NOMO-1 treated with dmso at 0.1 percent for 144 hours (cell line): Measurements from ENCODE around the gene TENM3.
"Not testable (repeated sequence)": the region's sequence is repeated elsewhere in the genome, so short reads cannot be mapped to it uniquely, and the experiment has no call there.

Experiments used
- DNase-seq: peaks from one replicate; lab custom pipeline; 2025; ENCODE audit not compliant: unreplicated experiment; lab: John Stamatoyannopoulos, UW

Gene TENM3

DNA sequence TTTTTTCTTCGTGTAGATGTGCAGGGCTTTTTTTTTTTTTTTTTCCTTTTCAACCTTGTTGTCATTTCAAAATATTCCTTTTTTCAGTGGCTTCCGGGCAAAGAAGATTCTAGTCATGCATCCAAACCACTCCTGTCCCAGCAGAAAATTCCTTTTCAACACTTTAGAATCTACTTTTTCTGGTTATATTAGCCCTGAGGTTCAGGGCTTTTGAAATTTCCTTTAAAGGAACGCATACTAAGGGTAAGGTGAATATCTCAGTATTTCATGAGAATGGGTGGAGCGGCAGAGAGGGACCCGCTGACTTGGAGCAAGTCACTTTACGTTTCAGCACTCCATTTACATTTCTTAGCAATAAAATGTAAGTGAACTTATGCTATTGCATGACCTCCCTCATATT, 15.6 kb upstream of the TENM3 start:
- DNase-seq: no peak

DNA sequence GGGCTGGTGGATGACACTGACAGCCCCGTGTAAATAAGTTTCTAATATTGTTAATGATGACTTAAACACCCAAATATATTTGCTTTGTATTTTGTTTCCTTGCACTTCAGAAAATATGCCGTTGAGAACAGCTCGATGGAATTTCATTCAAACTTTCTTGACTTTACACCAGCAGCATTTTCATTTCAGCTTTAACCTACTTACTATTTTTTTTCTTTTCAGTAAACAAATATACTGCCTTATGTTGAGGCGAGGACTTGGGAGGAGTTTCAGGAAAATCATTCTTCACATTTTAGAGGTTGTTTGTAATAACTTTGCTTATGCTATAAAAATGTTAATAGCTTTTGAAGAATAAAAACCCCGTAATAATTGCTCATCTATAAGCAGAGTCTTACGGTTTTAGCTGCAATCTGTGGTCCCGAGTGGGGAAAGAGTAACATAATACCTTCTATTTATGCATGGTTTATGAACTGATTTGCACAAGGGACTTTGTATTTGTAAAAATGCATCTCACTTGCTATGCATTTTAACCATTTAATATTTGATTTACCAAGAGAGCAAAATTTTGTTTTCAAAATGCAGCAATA, 14.1 kb upstream of the TENM3 start:
- DNase-seq: no peak

DNA sequence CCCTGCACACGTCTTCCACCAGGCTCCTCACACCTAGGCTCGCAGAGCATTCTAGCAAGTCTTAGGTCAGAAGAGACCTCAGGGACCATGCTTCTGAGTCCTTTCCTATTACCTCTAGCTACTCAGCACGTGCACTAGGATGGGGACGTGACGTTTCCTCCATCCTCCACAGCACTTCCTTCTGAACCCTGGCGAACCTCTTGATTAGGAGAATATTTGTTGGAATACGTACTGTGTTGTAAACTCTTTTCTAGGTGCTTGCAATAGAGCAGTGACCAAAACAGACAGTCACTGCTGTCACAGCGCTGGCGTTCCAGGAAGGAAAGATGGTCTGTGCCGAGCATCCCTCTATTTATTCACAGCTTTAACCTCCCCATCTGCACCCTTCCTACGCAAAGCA, 12.9 kb upstream of the TENM3 start:
- no peak for DNase-seq

DNA sequence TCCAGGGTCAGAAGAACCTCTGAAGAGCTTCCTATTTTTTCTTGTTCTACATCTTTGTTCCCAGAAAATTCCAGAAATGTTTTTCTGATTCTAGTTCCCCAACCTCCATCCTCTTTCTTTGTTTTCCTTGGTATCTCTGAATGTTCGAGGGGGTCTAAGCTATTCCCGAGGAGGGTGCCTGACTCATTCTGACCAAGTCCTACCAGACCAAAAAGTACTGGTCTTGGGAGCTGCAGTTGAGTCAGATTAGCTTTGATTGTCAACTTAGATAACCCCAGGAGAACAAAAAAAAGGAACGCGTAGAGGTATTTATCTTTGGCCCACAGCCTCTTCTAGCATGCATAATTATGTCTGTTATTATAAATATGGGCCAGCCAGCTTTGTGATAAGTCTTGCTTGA, 12.1 kb upstream of the TENM3 start:
- no peak for DNase-seq

DNA sequence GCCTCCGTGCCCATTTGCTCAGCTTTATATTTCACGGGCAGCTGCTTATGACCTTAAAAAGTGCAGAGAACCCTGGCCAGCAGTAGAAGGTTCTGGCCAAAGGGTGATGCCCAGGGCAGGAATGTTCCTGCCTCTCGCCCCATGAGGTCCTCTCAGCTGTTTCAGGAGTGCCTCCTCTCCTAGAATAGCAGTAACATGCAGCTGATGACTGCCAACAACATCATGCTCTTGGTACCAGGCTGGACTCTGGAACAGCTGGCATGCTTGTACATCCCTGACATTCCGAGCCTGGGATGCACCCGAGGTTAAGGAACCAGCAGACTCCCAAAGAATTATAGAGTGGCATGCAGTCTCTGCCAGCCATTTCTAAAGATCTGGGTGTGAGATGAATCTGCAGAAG, 11.7 kb upstream of the TENM3 start:
- no peak for DNase-seq

DNA sequence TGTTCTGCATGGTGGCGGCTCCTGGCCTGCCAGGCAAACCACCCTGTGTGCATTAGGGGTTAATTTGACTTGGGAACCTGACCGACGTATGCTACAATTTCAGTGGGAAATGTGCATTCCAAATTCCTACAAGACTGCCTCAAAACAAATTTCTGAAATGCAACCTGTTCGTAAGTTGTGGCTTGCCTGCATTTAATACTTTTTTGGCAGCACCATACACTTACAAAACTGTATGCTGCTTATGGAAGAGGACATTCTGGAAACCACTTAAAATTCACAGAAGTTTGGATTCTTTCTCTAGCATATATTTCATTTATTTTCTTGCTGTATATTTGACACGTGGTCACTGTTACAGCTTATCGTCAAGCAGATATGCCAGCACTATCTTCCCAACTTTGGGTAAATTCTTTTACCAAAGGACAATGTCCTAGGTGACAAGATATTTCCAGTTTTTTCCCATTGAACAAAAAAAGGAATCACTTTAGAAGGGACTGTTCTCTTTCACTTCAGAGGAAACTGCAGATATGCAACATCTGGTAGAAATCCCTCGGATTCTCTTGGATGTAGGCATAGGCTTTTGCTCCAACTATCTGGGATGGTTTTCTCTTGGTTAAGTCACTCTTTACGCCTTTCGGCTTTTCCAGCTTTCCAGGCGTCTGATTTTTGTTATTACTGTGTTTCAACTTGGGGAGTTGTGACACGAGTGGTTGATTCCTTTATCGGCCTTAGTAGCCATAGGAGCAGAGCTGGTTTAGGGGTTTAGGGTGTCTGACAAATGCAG, 9.7 kb upstream of the TENM3 start:
- no peak for DNase-seq

DNA sequence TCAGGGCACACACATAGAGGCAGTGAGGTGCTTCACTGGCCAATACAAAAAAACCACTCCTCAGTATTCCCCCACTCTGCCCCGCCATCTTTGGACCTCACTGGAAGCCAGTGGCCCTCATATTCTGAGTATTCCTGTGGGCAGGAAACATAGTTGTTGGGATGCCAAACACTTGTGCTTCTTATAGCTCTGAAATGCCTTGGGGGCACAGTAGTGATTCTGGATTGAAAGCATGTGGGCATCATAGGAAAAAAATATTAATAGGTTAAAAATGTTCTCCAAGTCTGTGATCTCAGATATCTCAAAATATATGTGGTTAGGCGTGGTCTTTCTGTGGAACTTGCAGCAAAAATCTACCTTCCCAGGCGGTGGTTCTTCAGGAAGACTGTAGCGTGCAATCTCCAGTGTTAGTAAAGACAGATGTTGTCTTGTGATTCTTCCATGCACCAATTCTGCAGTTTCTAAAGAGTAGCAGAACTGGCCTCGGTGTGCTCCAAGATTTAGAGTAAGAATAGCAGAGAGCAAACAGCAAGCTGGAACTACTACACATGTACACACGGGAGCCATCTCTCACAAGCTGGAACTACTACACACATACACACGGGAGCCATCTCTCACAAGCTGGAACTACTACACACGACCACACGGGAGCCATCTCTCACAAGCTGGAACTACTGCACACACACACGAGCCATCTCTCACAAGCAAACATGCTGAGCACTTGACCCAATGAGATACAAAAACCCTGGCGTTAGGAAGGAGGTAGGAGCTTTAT, 8.0 kb upstream of the TENM3 start:
- no peak for DNase-seq

DNA sequence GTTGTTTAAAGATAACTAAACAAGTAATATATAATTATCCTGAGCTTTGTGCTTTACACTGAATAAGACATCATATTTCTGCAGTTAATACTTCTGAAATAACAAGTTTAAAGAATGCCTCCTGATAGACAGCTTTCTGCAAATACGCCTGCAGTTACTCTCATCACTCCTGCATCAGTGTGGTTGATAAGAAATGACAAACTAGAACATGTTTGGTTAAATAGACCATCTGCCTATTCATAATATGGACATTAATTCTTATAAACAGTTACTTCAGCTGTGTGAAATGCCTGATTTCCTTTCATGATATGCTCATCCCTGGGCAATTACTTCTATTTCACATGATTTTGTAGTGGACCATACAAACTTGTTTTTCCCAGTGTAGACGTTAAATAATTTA, 7.0 kb upstream of the TENM3 start:
- DNase-seq: no peak

DNA sequence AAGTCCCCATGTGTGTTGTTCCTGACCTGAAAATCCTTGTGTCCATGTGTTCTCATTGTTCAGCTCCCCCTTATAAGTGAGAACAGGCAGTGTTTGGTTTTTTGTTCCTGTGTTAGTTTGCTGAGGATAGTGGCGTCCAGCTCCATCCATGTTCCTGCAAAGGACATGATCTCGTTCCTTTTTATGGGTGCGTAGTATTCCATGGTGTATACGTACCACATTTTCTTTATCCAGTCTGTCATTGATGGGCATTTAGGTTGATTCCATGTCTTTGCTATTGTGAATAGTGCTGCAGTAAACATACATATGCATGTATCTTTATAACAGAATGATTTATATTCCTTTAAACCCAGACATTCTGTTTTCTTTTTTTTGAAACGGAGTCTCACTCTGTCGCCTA, 6.2 kb upstream of the TENM3 start:
- DNase-seq: not testable (repeated sequence)

DNA sequence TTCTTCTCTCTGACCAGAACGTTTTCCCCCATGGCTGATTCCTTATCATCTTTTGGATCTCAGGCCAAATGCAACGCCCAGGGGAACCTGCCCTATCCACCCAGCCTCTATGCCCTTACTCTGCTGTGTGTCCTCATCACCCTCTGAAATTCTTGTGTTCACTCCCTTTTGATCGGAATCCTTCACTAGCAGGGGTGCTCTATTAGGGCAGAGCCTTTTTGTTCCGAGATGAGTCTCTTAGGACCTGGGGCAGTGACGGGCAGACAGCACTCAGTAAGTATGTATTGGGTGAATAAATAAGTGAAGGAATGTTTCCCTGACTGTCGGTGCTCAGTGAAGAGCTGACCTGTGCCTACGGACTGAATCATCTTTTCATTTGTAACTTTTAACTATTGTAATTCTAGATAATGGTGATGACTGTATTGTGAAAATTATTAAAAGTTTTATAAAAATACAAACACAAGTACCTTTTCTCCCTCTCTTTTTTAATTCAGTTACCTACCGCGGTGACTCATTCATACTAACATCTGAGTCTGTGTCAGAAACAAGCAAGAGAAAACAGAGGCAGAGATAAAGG, 4.8 kb upstream of the TENM3 start:
- DNase-seq: no peak

DNA sequence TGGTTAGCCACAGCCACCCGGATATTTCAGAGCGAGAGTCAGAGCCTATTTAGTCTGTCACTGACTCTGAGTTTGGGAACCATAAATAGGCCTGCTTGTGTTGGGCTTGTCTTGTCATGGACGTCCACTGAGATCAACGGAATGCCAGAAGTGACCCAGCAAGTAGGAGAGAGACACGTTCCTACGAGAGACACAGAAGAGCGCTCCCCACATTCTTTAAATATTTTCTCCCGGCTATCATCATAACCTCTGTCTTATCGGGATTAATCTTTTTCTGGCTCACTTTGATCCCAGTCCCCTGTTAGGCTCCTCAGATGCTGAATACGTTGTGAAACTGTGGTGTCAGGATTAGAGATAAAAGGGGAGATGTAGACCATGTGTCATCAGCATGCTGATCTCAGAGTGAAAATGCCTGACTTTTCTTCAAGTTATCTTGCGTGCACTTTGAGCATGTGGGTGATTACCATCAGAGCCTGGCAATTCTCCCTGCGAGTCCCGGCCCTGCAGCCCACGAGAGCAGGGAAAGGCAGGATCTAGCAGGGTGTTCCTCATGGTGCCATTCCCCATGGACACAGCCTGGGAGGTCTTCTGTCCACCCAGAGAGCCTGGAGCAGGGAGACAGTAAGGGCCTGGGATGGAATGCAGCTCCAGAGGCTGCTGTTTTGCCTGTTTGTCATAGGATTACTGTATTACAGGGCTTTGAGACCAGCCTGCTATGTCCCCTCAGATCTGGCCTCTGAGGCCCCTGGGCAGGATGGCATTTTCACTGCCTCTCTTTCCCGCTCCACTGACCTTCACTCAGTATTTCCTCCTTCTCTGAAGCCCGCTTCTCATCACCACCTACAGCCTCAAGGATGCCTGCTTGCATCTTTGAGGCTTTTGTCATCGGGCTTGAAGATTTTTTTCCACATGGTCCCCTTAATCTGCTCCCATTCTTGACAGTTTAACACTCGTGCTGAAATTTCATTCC, 2.8 kb upstream of the TENM3 start:
- no peak for DNase-seq

DNA sequence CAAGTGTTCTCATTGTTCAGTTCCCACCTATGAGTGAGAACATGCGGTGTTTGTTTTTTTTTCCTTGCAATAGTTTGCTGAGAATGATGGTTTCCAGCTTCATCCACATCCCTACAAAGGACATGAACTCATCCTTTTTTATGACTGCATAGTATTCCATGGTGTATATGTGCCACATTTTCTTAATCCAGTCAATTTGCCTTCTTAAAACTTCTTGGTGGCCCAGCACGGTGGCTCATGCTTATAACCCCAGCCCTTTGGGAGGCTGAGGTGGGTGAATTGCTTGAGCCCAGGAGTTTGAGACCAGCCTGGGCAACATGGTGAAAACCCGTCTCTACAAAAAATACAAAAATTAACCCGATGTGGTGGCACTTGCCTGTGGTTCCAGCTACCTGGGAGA, 942 bp upstream of the TENM3 start:
- not testable (repeated sequence) for DNase-seq

DNA sequence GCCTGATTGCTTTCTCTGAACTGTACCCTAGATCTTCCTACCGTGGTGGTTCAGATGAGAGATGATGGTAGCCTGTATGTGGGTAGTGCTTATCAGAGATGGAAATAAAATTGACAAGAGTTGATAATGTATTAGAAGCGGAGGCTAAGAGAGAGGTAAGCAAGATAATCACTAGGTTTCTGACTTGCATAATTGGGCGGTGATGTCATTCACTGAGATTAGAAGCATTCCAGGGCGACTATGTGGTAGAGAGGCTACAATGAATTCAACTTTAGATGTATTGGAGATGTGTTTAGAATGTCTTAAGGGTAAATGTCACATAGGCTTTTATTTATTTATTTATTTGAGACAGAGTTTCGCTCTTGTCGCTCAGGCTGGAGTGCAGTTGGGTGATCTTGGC, 415 bp upstream of the TENM3 start:
- no peak for DNase-seq

DNA sequence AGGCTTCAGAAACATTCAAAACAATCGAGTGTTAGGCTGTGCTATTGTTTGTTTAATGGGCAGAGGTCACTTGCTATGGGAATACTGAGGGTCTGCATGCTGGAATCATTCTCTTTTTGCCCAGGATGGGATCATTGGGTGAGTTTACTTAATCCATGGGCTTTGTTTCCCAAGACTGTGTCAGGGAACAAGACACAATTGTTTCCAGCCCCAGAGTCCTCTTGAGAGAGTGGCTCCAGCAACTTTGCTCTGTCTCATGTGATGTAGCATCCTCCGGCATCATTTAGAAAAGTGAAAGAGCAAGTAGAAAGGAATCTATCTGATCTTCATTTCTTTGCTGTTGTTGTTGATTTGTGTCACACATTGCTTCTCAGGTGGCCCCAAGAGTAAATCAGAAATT, 1.8 kb downstream of the TENM3 start:
- no peak for DNase-seq

DNA sequence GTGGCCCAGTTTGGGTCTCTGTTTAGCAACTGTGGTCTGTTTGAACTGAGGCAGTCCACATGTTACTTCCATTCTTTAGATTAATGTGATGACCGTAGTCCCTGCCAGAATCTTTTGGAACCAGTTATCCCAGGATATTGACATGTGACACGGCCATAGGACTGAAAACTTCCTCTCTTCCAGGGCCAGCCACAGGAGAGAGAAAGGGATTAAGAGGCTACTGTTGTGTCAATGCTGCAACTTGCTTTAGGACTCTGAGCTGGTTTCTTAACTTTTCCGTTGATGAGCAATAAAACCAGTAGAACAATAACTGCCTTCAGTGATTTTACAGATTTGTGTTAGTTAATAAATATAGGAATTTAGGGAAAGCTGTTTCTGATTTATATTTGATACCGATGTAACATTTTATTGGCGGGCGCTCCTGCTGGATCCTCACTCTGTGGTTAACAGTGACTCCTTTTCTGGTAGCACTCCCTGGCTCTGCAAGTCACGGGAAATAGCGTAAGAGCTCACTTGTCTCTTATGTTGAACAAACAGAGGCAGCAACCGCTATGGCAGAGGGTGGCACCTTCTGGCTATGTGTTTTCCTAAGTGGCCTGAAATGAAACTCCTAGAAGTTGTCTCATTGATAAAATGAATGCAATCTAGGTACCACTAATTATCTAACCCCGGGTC, 2.5 kb downstream of the TENM3 start:
- no peak for DNase-seq

DNA sequence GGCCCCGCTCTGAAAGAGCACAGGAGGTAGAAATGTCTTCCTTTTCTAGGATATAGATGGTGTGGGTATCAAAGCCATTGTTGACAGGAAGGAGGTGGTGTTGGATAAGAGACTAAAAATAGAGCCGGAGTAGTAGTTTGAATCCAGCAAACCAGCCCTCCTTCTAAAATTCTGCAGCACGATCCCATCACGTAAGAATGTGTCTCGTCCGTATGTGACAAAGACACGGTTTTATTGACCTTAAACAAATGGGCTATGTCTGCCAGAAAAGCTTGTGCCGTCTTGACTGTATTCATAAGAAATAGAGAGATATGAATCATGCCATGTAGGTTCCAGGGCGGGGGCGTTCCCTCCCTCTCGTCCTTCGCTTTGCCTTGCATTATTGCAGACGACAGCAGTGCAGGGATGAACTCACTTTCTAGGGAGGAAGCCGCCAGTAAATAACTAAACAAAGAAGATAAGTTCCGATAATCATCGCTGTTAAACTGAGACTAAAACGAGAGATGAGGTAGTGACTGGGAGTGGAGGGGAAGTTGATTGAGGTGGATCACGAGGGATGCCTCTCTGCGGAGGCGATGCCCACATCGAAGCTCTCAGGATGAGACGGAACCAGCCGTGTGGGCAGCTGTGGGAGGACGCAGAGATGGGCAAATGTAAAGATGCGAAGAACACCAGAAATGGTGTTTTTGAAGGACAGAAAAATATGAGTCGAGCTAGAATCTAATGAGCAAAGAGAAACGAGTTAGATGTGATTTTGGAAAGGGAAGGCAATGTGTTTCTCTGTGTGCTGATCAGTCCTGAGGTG, 3.4 kb downstream of the TENM3 start:
- no peak for DNase-seq

DNA sequence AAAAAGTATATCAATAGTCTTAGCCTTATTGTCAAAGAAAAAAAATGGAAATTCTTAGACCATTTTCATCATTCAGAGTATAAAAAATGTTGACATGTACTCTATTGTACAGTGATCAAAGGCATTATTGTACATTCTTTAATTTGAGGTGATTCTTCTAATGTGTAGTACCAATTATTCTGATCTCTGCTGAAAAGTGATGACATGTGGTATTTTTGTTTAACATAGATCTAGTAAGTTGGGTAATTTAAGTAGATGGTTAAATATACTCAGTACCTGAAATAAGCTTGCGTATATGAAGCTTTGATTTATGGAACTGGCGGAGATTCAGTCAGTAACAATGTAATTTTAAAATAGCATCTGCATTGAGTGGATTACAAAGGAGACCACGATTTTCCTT, 5.1 kb downstream of the TENM3 start:
- DNase-seq: no peak

DNA sequence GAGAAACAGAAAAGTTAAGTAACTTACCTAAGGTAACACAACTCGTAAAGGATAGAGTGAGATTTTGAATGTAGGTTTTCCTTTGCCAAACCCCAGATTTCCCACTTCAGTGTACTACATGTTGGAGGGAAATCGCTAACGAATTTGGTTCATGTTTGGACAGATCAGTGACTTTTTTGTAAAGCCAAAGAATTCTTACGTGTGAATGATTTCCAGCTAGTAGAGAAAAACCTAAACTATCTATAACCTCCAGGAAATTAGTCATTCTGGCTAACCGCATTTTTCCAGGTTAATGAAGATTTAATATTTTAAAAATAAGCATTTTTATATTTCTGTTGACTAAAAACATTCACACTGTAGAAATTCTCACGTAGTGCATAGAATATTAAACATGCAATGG, 7.2 kb downstream of the TENM3 start:
- DNase-seq: no peak

DNA sequence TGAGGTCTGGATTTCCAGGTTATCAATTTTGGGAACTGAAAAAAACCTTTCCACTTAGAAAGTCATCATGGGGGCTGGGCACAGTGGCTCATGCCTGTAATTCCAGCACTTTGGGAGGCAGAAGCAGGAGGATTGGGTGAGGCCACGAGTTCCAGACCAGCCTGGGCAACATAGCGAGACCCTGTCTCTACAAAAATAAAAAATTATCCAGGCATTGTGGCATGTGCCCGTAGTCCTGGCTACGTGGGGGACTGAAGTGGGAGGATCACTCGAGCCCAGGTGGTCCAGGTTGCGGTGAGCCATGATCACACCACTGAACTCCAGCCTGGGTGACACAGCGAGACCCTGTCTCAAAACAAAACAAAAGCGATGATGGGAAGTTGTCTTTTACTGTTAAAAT, 7.9 kb downstream of the TENM3 start:
- no peak for DNase-seq
